Stimulated activated CD8-positive, alpha-beta memory T cell treated with anti-CD3 and anti-CD28 coated beads, Interleukin-4, amount 100 ng/mL, for 1 hour (primary cell): ENCODE results near the gene SHMT2.

Experiments
- DNase-seq, 2 donors: peaks; one replicate each; pipeline ENCODE4 v3.0.0-alpha.2; 2020; ENCODE audit warnings: low read depth in 2 of 2, low spot score in 1 of 2

Gene SHMT2

DNA sequence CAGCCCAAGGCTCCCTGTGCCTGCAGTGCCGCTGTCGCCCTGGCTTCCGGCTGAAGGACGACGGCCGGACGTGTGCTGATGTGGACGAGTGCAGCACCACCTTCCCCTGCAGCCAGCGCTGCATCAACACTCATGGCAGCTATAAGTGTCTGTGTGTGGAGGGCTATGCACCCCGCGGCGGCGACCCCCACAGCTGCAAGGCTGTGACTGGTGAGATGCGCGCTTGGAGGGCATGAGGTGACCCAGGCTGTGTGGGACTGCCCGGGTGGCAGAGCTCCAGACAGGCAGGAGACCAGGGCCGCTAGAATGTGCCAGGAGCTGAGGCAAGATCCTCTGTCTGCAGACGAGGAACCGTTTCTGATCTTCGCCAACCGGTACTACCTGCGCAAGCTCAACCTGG is 32.6 kb upstream of the SHMT2 start:
- DNase-seq: no peak

DNA sequence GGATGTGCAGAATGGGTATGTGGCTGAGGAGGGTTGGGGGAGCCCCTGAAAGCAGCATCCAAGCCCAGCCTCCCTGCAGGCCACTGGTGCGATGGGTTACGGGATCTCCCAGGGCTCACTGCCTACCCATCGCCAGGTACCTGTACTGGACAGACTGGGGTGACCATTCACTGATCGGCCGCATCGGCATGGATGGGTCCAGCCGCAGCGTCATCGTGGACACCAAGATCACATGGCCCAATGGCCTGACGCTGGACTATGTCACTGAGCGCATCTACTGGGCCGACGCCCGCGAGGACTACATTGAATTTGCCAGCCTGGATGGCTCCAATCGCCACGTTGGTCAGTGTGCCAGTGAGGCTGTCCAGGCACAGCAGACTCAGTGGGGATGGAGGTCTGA is 31.2 kb upstream of the SHMT2 start:
- no peak for DNase-seq

DNA sequence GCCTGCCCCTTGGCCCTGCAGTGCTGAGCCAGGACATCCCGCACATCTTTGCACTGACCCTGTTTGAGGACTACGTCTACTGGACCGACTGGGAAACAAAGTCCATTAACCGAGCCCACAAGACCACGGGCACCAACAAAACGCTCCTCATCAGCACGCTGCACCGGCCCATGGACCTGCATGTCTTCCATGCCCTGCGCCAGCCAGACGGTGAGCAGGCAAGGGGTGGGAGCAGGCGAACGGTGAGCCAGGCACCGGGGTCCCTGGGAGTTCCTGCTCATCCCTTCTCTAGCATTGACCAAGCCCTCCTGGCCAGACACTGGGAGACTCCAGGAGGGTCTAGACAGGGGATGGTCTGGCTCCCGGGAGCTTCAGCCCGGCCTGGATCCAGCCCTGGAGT is 30.3 kb upstream of the SHMT2 start:
- no peak for DNase-seq

DNA sequence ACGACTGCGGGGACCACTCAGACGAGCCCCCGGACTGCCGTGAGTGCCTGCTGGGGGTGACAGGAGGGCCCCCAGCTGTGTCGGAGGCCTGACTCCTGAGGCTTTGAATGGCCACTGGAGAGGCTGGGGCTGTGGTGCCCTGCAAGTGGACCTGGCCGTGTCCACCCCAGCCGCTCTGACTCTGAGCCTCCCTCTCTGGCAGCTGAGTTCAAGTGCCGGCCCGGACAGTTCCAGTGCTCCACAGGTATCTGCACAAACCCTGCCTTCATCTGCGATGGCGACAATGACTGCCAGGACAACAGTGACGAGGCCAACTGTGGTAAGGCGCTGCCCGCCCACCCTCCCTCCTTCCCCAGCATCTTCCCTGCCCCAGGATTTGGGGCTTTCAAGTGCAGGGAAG is 29.0 kb upstream of the SHMT2 start:
- no peak for DNase-seq

DNA sequence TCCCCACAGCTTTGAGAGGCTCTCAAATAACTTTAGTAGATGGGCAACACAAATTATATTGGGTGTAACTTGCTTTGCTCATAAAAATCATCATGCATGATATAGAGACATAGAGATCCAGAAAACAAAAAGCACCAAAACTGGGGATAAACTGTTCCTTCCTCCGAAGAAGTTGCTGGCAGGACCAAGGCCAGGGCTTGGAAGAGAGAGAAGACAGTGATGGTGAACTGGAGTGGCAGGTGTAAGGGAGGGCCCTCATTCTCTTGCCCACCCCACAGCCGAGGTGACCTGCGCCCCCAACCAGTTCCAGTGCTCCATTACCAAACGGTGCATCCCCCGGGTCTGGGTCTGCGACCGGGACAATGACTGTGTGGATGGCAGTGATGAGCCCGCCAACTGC is 28.3 kb upstream of the SHMT2 start:
- no peak for DNase-seq

DNA sequence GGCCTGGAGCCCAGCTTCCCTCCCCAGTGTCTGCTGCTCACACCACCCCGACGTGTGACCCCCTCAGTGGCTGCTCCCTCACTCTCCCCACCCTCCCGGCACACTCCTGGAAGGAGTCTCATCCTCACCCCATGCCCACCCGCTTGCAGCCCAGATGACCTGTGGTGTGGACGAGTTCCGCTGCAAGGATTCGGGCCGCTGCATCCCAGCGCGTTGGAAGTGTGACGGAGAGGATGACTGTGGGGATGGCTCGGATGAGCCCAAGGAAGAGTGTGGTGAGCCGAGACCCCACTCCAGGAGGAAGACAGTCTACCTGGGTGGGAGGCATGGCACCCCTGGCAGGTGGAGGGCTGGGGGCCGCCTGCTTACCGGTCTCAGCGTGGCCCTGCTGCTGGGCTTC is 27.9 kb upstream of the SHMT2 start:
- no peak for DNase-seq

DNA sequence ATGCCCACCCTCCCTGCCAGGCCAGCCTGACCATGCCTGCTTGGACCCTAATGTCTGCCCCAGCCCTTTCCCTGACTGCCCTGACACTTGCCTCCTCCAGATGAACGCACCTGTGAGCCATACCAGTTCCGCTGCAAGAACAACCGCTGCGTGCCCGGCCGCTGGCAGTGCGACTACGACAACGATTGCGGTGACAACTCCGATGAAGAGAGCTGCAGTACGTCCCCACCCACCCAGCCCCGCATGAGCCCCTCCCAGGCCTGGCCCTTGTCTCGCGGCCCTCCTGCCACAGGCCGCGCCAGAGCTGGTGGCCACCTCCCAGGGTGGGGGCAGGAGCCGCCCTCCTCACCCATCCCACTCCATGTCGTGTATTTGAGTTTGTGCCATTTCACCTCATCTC is 27.2 kb upstream of the SHMT2 start:
- DNase-seq: no peak

DNA sequence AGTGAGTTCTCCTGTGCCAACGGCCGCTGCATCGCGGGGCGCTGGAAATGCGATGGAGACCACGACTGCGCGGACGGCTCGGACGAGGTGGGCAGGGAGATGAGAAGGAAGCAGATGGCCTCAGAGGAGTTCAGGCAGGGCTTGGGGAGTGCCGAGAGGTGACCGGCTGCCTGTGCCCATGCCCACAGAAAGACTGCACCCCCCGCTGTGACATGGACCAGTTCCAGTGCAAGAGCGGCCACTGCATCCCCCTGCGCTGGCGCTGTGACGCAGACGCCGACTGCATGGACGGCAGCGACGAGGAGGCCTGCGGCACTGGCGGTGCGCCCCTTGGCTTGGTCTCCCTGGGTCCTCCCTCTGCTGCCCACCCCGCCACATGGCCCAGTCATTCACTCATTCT is 26.3 kb upstream of the SHMT2 start:
- no peak for DNase-seq

DNA sequence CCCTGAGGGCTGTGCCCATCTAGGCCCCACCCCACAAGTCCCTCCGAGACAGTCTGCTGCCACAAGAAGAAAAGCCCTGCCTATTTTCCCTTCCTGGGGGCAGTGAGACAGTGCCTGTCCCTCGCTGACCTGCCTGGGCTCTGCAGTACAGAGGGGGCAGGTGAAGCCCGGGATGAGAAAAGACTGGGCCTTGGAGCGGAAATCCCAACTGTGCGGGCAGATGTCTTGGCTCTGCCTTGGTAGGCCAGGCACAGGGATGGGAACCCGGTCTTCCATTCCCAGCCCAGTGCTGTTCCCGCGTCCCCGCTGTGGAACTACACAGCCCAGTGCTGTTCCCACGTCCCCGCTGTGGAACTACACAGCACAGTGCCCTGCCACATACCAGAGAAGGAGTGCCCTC is 25.7 kb upstream of the SHMT2 start:
- no peak for DNase-seq

DNA sequence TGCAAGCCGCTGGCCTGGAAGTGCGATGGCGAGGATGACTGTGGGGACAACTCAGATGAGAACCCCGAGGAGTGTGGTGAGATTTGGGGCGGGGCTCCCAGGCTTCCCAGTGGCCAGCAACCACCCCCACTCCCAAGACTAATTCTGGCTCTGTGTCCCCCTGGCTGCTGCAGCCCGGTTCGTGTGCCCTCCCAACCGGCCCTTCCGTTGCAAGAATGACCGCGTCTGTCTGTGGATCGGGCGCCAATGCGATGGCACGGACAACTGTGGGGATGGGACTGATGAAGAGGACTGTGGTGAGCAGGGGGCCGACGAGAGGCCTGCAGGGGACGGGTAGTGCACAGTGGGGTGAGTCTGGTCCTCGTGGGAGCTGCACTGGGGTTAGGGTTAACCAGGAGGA is 25.1 kb upstream of the SHMT2 start:
- no peak for DNase-seq

DNA sequence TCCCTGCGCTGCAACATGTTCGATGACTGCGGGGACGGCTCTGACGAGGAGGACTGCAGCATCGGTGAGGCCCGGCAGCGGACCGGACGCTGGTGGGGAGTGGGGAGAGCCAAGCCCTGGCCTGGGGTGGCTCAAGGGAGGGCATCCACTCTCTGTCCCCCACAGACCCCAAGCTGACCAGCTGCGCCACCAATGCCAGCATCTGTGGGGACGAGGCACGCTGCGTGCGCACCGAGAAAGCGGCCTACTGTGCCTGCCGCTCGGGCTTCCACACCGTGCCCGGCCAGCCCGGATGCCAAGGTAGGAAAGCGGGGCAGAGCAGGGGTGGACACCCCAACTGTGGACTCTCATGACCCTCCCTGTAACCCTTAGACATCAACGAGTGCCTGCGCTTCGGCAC is 24.3 kb upstream of the SHMT2 start:
- DNase-seq: no peak

DNA sequence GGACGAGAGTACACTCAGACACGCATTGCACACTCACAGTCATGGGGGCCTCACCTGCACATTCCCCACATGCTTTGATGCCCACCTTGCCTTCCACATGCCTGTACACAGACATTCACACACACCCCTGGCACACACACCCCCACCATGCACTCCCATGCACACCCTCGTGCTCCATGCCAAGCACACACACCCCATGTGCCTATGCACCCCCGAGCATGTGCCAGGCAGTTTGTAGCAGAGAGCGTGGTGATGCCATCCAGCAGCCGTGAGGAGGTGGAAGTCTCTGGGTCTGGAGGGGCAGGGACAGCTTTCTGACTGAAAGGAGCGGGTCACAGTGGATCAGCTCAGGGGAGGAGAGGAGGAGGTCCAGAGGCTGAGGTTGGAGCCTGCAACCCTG is 23.6 kb upstream of the SHMT2 start:
- DNase-seq: no peak

DNA sequence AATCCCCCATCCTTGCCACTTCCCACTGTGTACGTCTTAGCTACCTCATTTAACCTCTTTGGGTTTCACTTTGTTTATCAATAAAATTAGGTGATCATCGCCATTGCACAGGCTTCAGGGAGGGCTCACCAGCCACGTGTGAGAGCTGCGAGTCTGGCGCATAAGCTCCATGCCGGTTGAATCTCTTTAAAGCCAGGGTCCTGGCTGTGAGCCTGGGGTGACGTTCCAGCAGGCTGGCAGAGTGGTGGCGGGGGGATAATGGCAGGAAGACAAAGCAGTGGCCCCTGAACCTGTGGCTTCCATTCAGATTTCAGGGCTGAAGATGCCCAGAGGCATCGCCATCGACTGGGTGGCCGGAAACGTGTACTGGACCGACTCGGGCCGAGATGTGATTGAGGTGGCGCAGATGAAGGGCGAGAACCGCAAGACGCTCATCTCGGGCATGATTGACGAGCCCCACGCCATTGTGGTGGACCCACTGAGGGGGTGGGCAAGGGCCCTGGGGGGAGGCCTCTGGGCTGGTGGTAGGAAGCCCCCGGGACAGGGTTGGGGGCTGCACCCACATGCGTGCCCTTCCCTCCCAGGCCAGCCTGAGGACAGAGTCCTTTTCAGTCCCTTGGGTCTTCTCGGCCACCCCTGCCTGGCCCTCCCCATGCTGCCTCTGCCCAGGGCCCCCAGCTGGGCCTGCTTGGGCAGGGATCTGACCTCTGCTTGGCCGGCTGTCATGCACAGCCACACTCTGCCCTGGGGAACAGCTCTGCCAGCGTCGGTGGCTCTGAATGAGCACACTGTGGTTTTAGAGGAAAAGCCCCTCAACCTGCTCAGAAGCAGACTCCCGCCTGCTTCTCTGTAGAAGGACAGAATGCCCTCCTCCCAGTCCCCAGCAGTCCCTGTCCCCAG is 21.5 kb upstream of the SHMT2 start:
- no peak for DNase-seq

DNA sequence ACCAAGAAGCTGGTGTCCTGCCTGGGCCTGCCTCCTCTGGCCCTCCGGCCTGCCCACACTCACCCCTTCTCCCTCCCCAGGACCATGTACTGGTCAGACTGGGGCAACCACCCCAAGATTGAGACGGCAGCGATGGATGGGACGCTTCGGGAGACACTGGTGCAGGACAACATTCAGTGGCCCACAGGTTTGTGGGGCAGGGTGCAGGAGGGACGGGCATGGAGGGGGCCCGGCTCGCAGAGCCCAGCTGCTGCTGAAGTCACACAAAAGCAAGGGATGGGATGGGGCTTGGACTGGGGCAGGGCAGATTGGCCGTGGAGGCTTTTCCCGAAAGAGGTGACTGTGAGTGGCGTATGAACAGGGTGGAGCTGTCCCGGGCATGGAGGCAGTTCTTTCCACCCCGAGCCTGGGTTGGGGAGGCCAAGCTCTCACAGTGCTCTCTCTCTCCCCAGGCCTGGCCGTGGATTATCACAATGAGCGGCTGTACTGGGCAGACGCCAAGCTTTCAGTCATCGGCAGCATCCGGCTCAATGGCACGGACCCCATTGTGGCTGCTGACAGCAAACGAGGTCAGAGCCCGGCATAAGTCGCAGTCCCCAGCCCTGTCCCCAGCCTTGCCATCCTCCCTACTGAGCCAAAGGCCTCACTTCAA is 20.8 kb upstream of the SHMT2 start:
- no peak for DNase-seq

DNA sequence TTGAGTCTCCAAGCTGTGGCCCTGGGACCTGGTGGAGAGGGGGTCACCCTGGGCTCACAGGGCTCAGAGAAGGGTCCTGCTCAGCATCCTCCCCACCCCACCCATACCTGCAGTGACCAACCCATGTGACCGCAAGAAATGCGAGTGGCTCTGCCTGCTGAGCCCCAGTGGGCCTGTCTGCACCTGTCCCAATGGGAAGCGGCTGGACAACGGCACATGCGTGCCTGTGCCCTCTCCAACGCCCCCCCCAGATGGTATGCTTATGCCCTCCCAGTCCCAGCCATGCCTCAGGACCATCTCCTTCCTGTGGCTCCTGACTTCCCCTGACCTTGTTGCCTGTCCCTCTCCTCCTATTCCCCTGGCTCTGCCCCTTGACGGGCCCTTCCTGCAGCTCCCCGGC is 19.6 kb upstream of the SHMT2 start:
- no peak for DNase-seq

DNA sequence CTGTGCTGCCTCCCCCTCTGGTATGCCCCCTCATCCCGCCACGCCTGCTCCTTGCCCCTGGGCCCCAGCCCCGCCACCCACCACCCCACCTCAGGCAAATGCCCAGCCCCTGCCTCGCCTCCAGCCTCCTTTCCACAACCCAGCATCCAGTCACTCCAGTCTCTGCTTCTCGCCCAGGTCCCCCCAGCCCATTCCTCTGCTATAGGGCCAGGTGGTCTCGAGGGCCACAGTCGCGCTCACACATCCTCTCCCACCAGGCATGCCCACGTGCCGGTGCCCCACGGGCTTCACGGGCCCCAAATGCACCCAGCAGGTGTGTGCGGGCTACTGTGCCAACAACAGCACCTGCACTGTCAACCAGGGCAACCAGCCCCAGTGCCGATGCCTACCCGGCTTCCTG is 19.1 kb upstream of the SHMT2 start:
- DNase-seq: no peak

DNA sequence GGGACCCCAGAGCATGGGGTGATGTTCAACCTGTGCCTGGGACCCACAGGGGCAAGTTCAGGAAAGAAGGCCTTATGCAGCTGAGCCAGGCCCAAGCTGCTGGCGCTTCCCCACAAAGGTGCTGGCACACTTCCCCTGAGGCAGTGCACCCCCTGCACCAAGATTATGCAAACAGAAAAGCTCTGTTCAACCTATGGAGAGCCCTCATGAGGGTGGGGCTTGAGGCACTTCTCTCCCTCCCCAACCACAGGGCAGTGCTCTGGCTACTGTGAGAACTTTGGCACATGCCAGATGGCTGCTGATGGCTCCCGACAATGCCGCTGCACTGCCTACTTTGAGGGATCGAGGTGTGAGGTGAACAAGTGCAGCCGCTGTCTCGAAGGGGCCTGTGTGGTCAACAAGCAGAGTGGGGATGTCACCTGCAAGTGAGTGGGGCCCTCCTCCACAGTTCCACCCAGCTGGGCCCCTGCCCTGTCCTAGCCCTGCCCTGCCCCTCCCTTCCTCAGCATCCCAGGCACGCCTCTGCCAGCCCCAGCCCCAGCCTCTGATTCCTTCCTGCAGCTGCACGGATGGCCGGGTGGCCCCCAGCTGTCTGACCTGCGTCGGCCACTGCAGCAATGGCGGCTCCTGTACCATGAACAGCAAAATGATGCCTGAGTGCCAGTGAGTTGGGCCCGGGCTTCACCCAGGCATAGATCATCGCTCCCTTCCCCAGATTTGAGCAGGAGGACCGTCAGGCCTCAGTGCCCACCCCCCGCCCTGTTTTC is 18.4 kb upstream of the SHMT2 start:
- DNase-seq: no peak

DNA sequence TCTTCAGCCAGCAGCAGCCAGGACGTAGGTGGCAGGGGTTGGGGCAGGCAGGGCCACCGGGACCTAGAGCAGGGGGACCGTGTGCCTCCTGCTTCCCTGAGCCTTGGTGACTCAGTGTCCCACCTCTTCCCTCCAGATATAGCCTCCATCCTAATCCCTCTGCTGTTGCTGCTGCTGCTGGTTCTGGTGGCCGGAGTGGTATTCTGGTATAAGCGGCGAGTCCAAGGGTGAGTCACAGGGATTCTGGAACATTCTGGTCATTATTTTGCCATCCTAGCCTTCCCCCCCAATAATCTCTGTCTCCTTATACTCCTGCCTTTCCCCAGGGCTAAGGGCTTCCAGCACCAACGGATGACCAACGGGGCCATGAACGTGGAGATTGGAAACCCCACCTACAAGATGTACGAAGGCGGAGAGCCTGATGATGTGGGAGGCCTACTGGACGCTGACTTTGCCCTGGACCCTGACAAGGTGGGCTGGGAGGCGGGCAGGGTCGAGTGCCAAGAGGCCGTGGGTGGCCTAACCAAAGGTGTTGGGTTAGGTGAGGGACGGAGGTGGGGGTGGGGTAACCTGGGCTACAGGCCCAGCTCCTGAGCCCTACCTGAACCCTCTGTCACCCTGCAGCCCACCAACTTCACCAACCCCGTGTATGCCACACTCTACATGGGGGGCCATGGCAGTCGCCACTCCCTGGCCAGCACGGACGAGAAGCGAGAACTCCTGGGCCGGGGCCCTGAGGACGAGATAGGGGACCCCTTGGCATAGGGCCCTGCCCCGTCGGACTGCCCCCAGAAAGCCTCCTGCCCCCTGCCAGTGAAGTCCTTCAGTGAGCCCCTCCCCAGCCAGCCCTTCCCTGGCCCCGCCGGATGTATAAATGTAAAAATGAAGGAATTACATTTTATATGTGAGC is 17.5 kb upstream of the SHMT2 start:
- no peak for DNase-seq

DNA sequence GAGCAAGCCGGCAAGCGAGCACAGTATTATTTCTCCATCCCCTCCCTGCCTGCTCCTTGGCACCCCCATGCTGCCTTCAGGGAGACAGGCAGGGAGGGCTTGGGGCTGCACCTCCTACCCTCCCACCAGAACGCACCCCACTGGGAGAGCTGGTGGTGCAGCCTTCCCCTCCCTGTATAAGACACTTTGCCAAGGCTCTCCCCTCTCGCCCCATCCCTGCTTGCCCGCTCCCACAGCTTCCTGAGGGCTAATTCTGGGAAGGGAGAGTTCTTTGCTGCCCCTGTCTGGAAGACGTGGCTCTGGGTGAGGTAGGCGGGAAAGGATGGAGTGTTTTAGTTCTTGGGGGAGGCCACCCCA is 16.8 kb upstream of the SHMT2 start:
- DNase-seq: no peak

DNA sequence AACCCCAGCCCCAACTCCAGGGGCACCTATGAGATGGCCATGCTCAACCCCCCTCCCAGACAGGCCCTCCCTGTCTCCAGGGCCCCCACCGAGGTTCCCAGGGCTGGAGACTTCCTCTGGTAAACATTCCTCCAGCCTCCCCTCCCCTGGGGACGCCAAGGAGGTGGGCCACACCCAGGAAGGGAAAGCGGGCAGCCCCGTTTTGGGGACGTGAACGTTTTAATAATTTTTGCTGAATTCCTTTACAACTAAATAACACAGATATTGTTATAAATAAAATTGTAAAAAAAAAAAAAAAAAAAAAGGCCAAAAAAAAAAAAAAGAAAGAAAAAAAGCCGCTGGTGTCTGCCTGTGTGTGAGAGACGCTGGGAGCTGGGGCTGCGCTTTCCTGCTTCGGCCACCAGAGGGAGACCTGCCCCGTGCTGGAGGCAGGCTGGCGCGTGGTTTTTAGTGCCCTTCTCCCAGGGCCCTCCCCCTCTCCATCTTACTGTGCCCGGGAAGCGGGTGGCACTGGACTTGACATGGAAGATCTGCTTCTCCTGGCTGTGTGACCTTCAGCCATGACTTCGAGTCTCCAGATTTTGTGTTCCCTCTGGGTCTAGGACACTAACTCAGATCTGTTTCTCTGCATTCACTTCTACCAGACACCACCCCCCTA is 16.3 kb upstream of the SHMT2 start:
- peak; percentile 69 to 71 for DNase-seq
